NAMALWA (cell line): ENCODE measurements around the gene GPR158.
"Not testable (repeated sequence)": the region's sequence is repeated elsewhere in the genome, so short reads cannot be mapped to it uniquely, and the experiment has no call there.

Experiments used
- DNase-seq: peaks from one replicate; pipeline ENCODE4 v3.0.0-alpha.2; 2015; ENCODE audit warnings: low spot score

GPR158 gene

DNA sequence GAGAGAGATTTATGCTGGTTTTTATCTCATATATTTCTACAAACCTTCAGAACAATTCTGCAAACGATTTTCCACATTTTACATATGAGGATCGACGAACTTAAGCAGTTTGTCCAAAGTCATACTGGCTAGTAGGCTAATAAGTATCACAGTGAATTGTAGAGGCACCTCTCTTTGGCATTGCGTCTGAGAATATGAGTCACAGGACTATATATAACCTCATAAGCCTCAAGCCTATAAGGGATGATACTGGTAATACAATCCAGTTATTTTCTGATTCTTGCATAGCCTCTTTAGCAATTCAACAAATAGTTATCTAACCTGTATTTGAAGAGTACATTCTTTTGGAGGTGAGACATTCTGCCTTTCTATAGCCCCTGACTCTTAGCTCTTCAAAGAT lies 129.8 kb downstream of the GPR158 start:
- no peak for DNase-seq

GRCh38 chr10:25306386-25306785 lies 131.6 kb downstream of the GPR158 start:
- DNase-seq: no peak

- no peak for DNase-seq
Measured at GRCh38 chr10:25308278-25308677, 133.5 kb downstream of the GPR158 start.

- DNase-seq: not testable (repeated sequence)
Measured at GRCh38 chr10:25317596-25318211, 142.9 kb downstream of the GPR158 start.

GRCh38 chr10:25327273-25327672 lies 152.5 kb downstream of the GPR158 start:
- no peak for DNase-seq

DNA sequence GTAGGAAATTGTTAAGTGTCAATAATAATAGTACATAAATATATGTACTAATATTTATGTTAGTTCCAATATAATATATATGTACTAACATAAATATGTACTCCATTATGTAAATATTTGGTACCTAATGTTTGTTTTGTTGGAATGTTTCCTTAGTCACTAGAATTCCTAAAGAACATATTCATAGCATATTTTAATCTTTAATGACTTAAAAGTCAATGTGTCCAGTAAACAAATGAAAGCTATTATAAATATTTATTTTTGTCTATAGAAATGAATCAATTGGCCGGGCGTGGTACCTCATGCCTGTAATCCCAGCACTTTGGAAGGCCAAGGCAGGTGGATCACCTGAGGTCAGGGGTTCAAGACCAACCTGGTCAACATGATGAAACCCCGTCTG lies 153.6 kb downstream of the GPR158 start:
- no peak for DNase-seq

GRCh38 chr10:25329587-25329986 lies 154.8 kb downstream of the GPR158 start:
- not testable (repeated sequence) for DNase-seq

DNA sequence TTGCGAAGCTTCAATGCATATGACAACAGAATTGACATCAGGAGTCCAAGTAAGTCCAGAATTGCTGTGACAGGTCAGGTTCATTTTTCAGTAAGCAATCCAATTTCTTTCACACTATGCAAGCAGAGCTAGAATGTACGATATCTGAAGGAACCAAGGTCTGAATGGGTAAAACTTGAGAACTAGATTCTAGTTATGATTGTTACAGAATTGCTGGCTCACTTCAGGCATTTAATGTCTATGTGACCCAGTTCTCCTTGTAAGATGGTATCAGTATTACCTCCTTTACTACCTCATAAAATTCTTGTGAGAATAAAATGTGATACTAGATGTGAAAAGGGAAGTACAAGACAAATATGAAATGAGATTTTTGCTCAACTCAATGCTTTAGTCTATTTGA lies 159.6 kb downstream of the GPR158 start:
- DNase-seq: no peak

- no peak for DNase-seq
Measured at GRCh38 chr10:25336330-25336729, 161.5 kb downstream of the GPR158 start.

- DNase-seq: no peak
Measured at GRCh38 chr10:25338271-25338670, 163.5 kb downstream of the GPR158 start.

DNA sequence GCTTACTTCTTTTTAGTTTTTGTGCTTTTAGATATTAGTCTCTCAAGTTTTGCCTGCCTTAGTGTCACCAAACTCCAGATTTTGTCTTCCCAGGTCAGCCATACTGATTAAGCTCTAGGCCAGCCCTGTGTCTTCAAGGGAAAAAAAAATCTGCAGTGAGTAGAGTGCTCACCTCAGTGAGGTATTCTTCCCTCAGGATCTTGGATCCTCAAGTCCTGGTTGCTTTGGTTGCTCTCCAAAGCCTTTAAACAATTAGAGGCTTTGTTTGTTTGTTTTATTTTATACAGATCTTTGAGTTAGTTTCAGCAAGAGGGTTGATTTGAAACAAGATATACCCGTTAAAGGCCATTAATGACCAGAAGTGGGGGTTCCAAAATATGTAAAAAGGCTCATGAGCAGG lies 165.2 kb downstream of the GPR158 start:
- no peak for DNase-seq

DNA sequence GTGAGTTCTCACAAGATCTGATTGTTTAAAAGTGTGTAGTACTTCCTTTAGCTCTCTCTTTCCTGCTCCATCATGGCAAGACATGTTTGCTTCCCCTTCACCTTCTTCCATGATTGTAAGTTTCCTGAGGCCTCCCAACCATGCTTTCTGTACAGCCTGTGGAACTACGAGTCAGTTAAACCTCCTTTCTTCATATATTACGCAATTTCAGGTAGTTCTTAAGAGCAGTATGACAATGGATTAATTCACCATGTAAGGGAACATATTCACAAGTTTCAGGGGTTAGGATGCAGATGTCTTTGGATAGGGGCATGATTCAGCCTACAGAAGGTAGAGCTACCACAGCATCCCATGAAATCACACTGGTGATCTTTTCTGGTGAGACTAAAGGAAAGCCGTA lies 174.7 kb downstream of the GPR158 start:
- no peak for DNase-seq

- DNase-seq: no peak
Measured at GRCh38 chr10:25356609-25357008, 181.8 kb downstream of the GPR158 start.

GRCh38 chr10:25357269-25357668 lies 182.5 kb downstream of the GPR158 start:
- no peak for DNase-seq

DNA sequence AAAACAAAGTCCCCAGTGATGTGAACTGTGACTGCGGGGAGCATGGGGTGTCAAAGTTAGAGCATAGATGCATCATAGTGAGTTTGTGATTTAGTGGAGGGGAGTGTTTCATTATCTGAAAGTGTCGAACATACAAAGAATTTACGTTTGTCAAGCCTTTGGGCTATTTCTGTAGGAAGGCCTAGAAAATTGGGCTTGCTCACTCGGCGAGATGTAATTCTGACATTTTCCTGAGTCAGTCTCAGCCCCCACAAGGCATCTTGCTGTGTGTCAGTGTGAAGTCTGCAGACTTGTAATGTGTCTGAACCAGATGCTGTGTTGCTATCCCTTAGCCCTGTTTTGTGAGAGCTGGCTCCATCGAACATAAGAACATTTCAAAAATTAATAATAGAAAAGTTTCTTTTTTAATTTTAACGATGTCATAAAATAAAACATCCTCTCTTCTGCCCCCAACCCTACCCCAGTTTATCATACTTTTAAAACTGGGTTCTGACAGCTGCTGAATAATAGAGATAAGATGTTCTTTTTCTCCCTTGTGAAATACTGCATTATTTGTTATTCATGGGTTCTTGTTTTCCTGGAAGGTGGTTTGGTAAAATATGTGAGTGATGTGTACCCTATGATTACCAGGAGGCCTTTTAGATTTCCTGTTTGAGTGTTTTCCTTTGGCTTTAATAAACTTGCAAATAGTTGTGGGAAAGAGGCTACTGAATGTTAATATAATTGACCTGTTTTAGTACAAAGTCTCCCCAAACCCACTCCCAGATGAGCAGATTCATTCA lies 207.4 kb downstream of the GPR158 start:
- no peak for DNase-seq

DNA sequence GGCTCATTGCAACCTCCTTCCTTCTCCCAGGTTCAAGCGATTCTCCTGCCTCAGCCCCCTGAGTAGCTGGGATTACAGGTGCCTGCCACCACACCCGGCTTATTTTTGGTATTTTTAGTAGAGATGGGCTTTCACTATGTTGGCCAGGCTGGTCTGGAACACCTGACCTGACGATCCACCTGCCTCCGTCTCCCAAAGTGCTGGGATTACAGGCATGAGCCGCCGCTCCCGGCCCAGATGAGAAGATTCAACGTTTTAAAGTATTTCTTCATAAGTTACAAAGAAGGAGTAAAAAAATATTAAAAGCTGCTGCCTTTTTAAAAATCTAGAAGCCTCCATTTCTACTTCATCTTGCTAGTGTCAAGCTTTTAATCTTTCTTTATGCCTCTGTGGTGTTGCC lies 208.1 kb downstream of the GPR158 start:
- not testable (repeated sequence) for DNase-seq

GRCh38 chr10:25383686-25384085 lies 208.9 kb downstream of the GPR158 start:
- DNase-seq: no peak

DNA sequence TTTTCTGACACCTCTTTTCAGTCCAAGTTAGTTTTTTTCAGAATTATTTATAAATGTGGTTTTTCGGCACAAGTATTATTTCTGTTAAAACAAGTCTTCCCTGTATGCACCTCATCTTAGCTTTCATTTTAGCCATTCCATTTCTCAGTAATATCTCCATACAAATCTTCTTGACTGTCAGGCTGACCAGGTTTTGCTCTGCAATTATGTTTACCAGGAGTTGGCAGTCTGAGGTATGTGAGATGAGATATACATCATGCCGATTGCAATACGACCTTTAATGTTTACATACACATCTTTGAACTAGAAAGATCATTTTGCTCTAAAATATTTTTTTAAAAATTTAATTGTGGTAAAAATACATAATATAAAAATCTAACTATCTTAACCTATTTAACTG lies 209.8 kb downstream of the GPR158 start:
- DNase-seq: no peak

DNA sequence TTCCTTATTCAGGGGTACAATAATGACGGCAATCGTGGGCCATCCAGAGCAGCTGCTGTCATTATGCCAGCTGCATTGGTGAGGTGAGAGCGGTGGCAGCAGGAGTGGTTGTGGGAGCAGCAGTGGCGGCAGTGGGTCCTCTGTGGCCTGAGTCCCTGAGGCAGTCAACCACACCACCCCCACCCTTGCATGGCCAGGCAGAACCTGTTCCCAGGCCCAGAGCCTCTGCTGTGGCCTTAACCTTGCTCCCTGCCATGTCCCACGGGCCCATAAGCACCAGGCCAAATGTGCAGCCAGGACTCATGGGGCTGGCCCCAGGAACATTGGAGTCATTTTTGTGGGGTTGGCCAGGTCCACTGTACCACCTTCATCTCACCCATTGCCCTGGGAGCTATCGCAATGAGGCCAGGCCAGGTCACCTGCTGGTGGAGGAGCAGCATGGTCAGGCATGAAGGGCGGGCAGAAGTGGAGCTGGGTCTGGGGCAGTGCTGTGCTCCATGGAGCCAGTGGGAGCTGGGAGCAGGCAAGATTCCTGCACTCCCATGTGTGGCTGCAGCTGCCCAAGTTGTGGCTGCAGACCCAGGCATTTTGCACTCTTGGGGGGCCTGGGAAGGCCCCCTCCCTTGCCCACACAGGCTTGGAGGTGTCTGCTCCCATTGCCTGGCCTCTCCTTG lies 213.5 kb downstream of the GPR158 start:
- no peak for DNase-seq

- no peak for DNase-seq
Measured at GRCh38 chr10:25388862-25389206, 214.0 kb downstream of the GPR158 start.

DNA sequence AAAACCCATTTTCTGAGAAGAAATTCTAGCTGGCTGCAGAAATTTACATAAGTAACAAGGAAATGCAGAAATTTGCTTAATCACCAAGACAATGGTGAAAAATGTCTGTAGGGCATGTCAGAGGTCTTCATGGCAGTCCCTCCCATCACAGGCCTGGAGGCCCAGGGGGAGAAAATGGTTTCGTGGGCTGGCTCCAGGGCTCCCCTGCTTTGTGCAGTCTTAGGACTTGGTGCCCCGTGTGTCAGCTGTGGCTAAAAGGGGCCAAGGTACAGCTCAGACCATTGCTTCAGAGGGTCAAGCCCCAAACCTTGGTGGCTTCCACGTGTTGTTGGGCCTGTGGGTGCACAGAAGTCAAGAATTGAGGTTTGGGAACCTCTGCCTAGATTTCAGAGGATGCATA lies 215.9 kb downstream of the GPR158 start:
- no peak for DNase-seq

GRCh38 chr10:25392132-25392531 lies 217.3 kb downstream of the GPR158 start:
- no peak for DNase-seq

DNA sequence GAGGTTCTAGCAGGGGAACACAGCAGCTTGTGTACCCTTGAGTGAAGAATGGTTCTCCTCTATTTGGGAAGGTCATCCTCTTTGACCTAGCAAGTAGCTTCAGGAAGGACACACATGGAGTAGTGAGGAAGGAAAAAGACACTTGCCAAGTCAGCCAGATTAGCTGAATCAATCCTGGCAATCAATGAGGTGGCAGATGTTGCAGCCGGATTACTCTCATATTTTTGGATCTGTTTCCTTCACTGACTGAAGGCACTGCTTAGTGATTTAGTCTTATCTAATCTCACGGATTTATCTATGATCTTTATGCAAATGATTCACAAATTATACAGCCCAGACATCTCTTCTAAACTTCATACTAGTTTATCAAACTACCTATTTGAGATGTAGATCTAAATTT lies 218.8 kb downstream of the GPR158 start:
- no peak for DNase-seq
